ENCODE results near the gene NOTUM. TPM values are rescaled to one million over a fixed set of nuclear protein-coding genes. Genes with fewer than 3 reads are reported as not detected.
A peak's percentile ranks its signal among the peaks of the same experiment; 100 is the strongest.

NOTUM gene
- total and polyA plus RNA-seq, 9 of the 15 experiments (the other 6 are each of a cell fraction or from before 2014, with no cell fraction given), result 0.03 to 14.0 (median 4.1) TPM

GRCh38 chr17:81931557-81932332 is 29.2 kb downstream of the NOTUM start (continued):
- no peak for TF ChIP-seq LARP7 (IDR thresholded peaks at IDR 0.05)
- no peak for TF ChIP-seq MLX (CRISPR knock-in tag; conservative IDR thresholded peaks at IDR 0.05)
- peak; percentile 79 for TF ChIP-seq POLR2G (IDR thresholded peaks at IDR 0.05; ENCODE audit: low read depth, low read length)
- no peak for TF ChIP-seq SAFB2 (IDR thresholded peaks at IDR 0.05; ENCODE audit: borderline replicate concordance, low read depth, low read length, severe bottlenecking)
- no peak for TF ChIP-seq BRD4 (IDR thresholded peaks at IDR 0.05)
- no peak for TF ChIP-seq ZNF407 (IDR thresholded peaks at IDR 0.05; ENCODE audit: low read depth)
- no peak for TF ChIP-seq CTCF (IDR thresholded peaks at IDR 0.05 in 2 of 3, conservative IDR thresholded peaks at IDR 0.05 in 1 of 3; ENCODE audit: insufficient read depth in 2 of 3, low read depth in 1 of 3, low read length in 3 of 3)
- no peak for TF ChIP-seq CGGBP1 (CRISPR knock-in tag; IDR thresholded peaks at IDR 0.05)
- no peak for TF ChIP-seq NFE2 (IDR thresholded peaks at IDR 0.05; ENCODE audit: low read depth)
- TF ChIP-seq CREM (IDR thresholded peaks at IDR 0.05; ENCODE audit: low read depth), result no peak
- no peak for TF ChIP-seq ZNF224 (CRISPR knock-in tag; IDR thresholded peaks at IDR 0.05)
- no peak for TF ChIP-seq TAF15 (IDR thresholded peaks at IDR 0.05; ENCODE audit: low read depth, low read length)
- TF ChIP-seq DNMT1 (IDR thresholded peaks at IDR 0.05), result no peak
- no peak for TF ChIP-seq ATF4 (CRISPR knock-in tag; IDR thresholded peaks at IDR 0.05)
- no peak for TF ChIP-seq PHTF2 (CRISPR knock-in tag; IDR thresholded peaks at IDR 0.05)
